ENCODE data around the gene GAPVD1. TPM values are rescaled to one million over a fixed set of nuclear protein-coding genes. Genes with fewer than 3 reads are reported as not detected.
"Not testable (repeated sequence)": the region's sequence is repeated elsewhere in the genome, so short reads cannot be mapped to it uniquely, and the experiment has no call there.

GAPVD1 gene
- 10 to 100 TPM; 61.5 to 67.7 TPM for total RNA-seq
- polyA plus RNA-seq: 10 to 100 TPM in 1 of 2 donors, 1 to 10 TPM in 1; 6.5 to 10.3 TPM
- long read RNA-seq, donor 1, partial matches to known transcripts: 33 of 94 reads
- long read RNA-seq, donor 1, other reads (novel, unspliced or antisense): 59 of 94 reads
- long read RNA-seq, donor 2, partial matches to known transcripts: 9 of 28 reads
- long read RNA-seq, donor 2, other reads (novel, unspliced or antisense): 16 of 28 reads

- Histone ChIP-seq H3K36me3 (ENCODE audit: control insufficient read depth in 1 of 2, insufficient read depth in 2 of 2, low read length in 1 of 2) (no peaks in the 10 kb centered on the region), H3K4me1 (ENCODE audit: control insufficient read depth in 1 of 2, insufficient read depth in 2 of 2, low read length in 2 of 2) (no peaks in the 10 kb centered on the region), H3K27me3 (ENCODE audit: control insufficient read depth in 1 of 2, insufficient read depth in 2 of 2, low read length in 1 of 2) (no peaks in the 10 kb centered on the region), H3K4me3 (ENCODE audit: low read length in 2 of 2) (peak within 1 kb of the TSS; percentile 62 to 79), H3K27ac (ENCODE audit: low read depth in 1 of 2, low read length in 2 of 2) (peak within 1 kb of the TSS in 1 of 2 donors; percentile 62), H3K9me3 (ENCODE audit: control insufficient read depth, low read length) (no peaks in the 10 kb centered on the region)
- intact Hi-C loops (cut with DNase I): no loop called here
- peak; percentile 99 for ATAC-seq (ENCODE audit: low FRiP score)
- WGBS, 2 donors: 1% methylated on average over 42 to 72 of the region's 72 CpGs
- DNase-seq: peak; percentile 93 to 96
Measured at GRCh38 chr9:125261501-125262293, at the start of gene GAPVD1. Gene GAPVD1, plus strand, starts transcription at chr9:125261826. Its CDS starts 37,096 bp downstream, at chr9:125298922.

- ATAC-seq (ENCODE audit: low FRiP score) (no peak), DNase-seq (no peak)
- Histone ChIP-seq H3K9me3 (ENCODE audit: control insufficient read depth, low read length) (no peaks in the 10 kb centered on the region), H3K27ac (ENCODE audit: low read depth in 1 of 2, low read length in 2 of 2) (no peak overlapping the region), H3K27me3 (ENCODE audit: control insufficient read depth in 1 of 2, insufficient read depth in 2 of 2, low read length in 1 of 2) (no peaks in the 10 kb centered on the region), H3K36me3 (ENCODE audit: control insufficient read depth in 1 of 2, insufficient read depth in 2 of 2, low read length in 1 of 2) (peaks cover 3 to 7% of the 10 kb centered on the region in 2 donors), H3K4me3 (ENCODE audit: low read length in 2 of 2) (no peak overlapping the region), H3K4me1 (ENCODE audit: control insufficient read depth in 1 of 2, insufficient read depth in 2 of 2, low read length in 2 of 2) (no peaks in the 10 kb centered on the region)
- intact Hi-C loops (cut with DNase I): no loop called here
- 87 to 88% methylated on average over 5 of the region's 5 CpGs for WGBS, 2 donors
Measured at GRCh38 chr9:125214186-125214585, 47.4 kb upstream of the GAPVD1 start.

GRCh38 chr9:125218621-125219020 lies 43.0 kb upstream of the GAPVD1 start:
- Histone ChIP-seq H3K36me3 (ENCODE audit: control insufficient read depth in 1 of 2, insufficient read depth in 2 of 2, low read length in 1 of 2) (peaks cover 3 to 4% of the 10 kb centered on the region in 2 donors), H3K9me3 (ENCODE audit: control insufficient read depth, low read length) (no peaks in the 10 kb centered on the region), H3K27me3 (ENCODE audit: control insufficient read depth in 1 of 2, insufficient read depth in 2 of 2, low read length in 1 of 2) (no peaks in the 10 kb centered on the region), H3K4me3 (ENCODE audit: low read length in 2 of 2) (no peak overlapping the region), H3K4me1 (ENCODE audit: control insufficient read depth in 1 of 2, insufficient read depth in 2 of 2, low read length in 2 of 2) (no peaks in the 10 kb centered on the region), H3K27ac (ENCODE audit: low read depth in 1 of 2, low read length in 2 of 2) (no peak overlapping the region)
- DNase-seq (no peak), ATAC-seq (ENCODE audit: low FRiP score) (no peak)
- intact Hi-C loops (cut with DNase I): no loop called here
- WGBS, 2 donors: 95 to 97% methylated on average over 3 of the region's 3 CpGs

- H3K4me1 ChIP-seq (ENCODE audit: control insufficient read depth in 1 of 2, insufficient read depth in 2 of 2, low read length in 2 of 2); H3K4me3 ChIP-seq (ENCODE audit: low read length in 2 of 2); H3K27ac ChIP-seq (ENCODE audit: low read depth in 1 of 2, low read length in 2 of 2); H3K36me3 ChIP-seq (ENCODE audit: control insufficient read depth in 1 of 2, insufficient read depth in 2 of 2, low read length in 1 of 2); intact Hi-C loops (cut with DNase I); ATAC-seq (ENCODE audit: low FRiP score); DNase-seq; H3K9me3 ChIP-seq (ENCODE audit: control insufficient read depth, low read length); H3K27me3 ChIP-seq (ENCODE audit: control insufficient read depth in 1 of 2, insufficient read depth in 2 of 2, low read length in 1 of 2): not testable (repeated sequence)
Measured at GRCh38 chr9:125224858-125225257, 36.8 kb upstream of the GAPVD1 start.

GRCh38 chr9:125227761-125228160 lies 33.9 kb upstream of the GAPVD1 start:
- no peak for DNase-seq
- no peak overlapping the region for H3K27ac ChIP-seq (ENCODE audit: low read depth in 1 of 2, low read length in 2 of 2)
- no peaks in the 10 kb centered on the region for H3K4me1 ChIP-seq (ENCODE audit: control insufficient read depth in 1 of 2, insufficient read depth in 2 of 2, low read length in 2 of 2)
- peaks cover 0 to 2% of the 10 kb centered on the region in 2 donors for H3K36me3 ChIP-seq (ENCODE audit: control insufficient read depth in 1 of 2, insufficient read depth in 2 of 2, low read length in 1 of 2)
- no peak overlapping the region for H3K4me3 ChIP-seq (ENCODE audit: low read length in 2 of 2)
- no peak for ATAC-seq (ENCODE audit: low FRiP score)
- intact Hi-C loops (cut with DNase I): no loop called here
- 94 to 95% methylated on average over 6 of the region's 6 CpGs for WGBS, 2 donors
- no peaks in the 10 kb centered on the region for H3K9me3 ChIP-seq (ENCODE audit: control insufficient read depth, low read length)
- no peaks in the 10 kb centered on the region for H3K27me3 ChIP-seq (ENCODE audit: control insufficient read depth in 1 of 2, insufficient read depth in 2 of 2, low read length in 1 of 2)

- H3K27ac ChIP-seq (ENCODE audit: low read depth in 1 of 2, low read length in 2 of 2): no peak overlapping the region
Measured at GRCh38 chr9:125233678-125234077, 27.9 kb upstream of the GAPVD1 start.

GRCh38 chr9:125234099-125234498 lies 27.5 kb upstream of the GAPVD1 start:
- H3K4me3 ChIP-seq (ENCODE audit: low read length in 2 of 2); H3K4me1 ChIP-seq (ENCODE audit: control insufficient read depth in 1 of 2, insufficient read depth in 2 of 2, low read length in 2 of 2); ATAC-seq (ENCODE audit: low FRiP score); H3K9me3 ChIP-seq (ENCODE audit: control insufficient read depth, low read length); intact Hi-C loops (cut with DNase I); H3K27ac ChIP-seq (ENCODE audit: low read depth in 1 of 2, low read length in 2 of 2); H3K27me3 ChIP-seq (ENCODE audit: control insufficient read depth in 1 of 2, insufficient read depth in 2 of 2, low read length in 1 of 2): not testable (repeated sequence)
- 92% methylated on average over 8 of the region's 8 CpGs for WGBS, 2 donors
- peak in 1 of 2 donors; percentile 45 for DNase-seq
- peaks cover 1 to 11% of the 10 kb centered on the region in 2 donors for H3K36me3 ChIP-seq (ENCODE audit: control insufficient read depth in 1 of 2, insufficient read depth in 2 of 2, low read length in 1 of 2)

More at GRCh38 chr9:125233678-125234077, 27.9 kb upstream of the GAPVD1 start:
- Histone ChIP-seq H3K4me3 (ENCODE audit: low read length in 2 of 2) (no peak overlapping the region), H3K9me3 (ENCODE audit: control insufficient read depth, low read length) (no peaks in the 10 kb centered on the region), H3K36me3 (ENCODE audit: control insufficient read depth in 1 of 2, insufficient read depth in 2 of 2, low read length in 1 of 2) (peaks cover 0 to 8% of the 10 kb centered on the region in 2 donors), H3K27me3 (ENCODE audit: control insufficient read depth in 1 of 2, insufficient read depth in 2 of 2, low read length in 1 of 2) (no peaks in the 10 kb centered on the region), H3K4me1 (ENCODE audit: control insufficient read depth in 1 of 2, insufficient read depth in 2 of 2, low read length in 2 of 2) (peaks cover 0 to 2% of the 10 kb centered on the region in 2 donors)
- 52 to 55% methylated on average over 3 of the region's 3 CpGs for WGBS, 2 donors
- intact Hi-C loops (cut with DNase I): no loop called here
- DNase-seq: no peak
- no peak for ATAC-seq (ENCODE audit: low FRiP score)

- WGBS, 2 donors: 42 to 46% methylated on average over 5 of the region's 5 CpGs
- intact Hi-C loops (cut with DNase I): no loop called here
Measured at GRCh38 chr9:125235804-125236519, 25.7 kb upstream of the GAPVD1 start.

More at GRCh38 chr9:125235804-125236519, 25.7 kb upstream of the GAPVD1 start:
- Histone ChIP-seq H3K36me3 (ENCODE audit: control insufficient read depth in 1 of 2, insufficient read depth in 2 of 2, low read length in 1 of 2) (peaks cover 3 to 11% of the 10 kb centered on the region in 2 donors), H3K9me3 (ENCODE audit: control insufficient read depth, low read length) (no peaks in the 10 kb centered on the region), H3K27ac (ENCODE audit: low read depth in 1 of 2, low read length in 2 of 2) (no peak overlapping the region), H3K27me3 (ENCODE audit: control insufficient read depth in 1 of 2, insufficient read depth in 2 of 2, low read length in 1 of 2) (no peaks in the 10 kb centered on the region), H3K4me1 (ENCODE audit: control insufficient read depth in 1 of 2, insufficient read depth in 2 of 2, low read length in 2 of 2) (peaks cover 0 to 2% of the 10 kb centered on the region in 2 donors), H3K4me3 (ENCODE audit: low read length in 2 of 2) (no peak overlapping the region)
- DNase-seq: no peak
- no peak for ATAC-seq (ENCODE audit: low FRiP score)

All from aorta (tissue), 5 donors.